GOT3 (cell line): ENCODE measurements around the gene PAFAH2.

ENCODE experiments used
- DNase-seq: peaks from one replicate; lab custom pipeline; 2025; ENCODE audit warnings: mixed read lengths; lab: John Stamatoyannopoulos, UW

PAFAH2 gene

DNA sequence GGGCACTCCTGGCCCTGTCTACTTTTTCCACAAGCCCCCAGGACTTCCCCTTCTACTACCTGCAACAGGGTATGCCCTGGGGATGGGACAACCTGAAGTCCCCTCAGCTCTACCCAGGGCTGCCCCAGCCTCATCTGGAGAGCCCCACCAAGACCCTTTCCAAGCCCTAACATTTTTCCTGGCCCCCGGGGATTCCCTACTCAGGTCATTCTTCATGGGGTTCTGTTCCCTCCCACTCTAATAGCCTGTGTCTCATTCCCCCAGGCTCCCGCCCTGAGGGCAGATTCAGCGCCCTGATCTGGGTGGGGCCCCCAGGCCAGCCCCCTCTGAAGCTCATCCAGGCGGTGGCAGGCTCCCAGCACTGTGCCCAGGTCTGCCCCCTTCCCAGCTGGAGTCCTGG is 33.3 kb upstream of the PAFAH2 start:
- no peak for DNase-seq

GRCh38 chr1:26029864-26030481 is 32.1 kb upstream of the PAFAH2 start:
- DNase-seq = no peak

DNA sequence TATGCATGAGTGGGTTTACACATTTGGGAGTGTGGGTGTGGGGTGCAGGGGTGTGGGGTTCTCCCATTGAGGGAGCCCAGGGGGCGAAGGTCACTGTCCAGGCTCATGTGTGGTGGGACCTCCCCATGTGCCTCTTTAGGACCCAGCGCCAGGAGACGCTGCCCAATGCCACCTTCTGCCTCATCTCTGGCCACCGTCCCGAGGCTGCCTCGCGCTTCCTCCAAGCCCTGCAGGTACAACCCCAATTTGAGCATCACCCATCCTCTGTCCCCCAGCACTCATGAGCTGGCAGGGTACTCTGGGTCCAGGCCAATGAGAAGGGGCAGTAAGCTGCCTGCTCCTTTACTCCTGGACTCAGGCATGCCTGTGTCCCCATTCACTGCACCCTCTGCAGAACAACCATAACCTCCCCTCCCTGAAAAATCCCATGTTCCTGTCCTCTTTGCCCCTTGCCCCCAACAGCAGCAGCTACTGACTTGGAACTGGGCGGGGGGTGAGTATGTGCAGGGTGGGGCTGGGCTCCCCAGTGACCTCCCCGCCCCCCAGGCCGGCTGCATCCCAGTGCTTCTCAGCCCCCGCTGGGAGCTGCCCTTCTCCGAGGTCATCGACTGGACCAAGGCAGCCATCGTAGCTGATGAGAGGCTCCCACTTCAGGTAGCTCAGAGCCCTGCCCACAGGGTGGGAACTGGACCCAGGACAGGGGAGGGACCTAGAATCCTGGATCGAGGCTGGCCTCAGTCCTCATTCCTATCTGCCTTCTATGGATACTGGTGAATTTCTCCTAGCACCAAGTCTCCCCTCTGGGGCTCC is 31.4 kb upstream of the PAFAH2 start:
- DNase-seq = no peak

DNA sequence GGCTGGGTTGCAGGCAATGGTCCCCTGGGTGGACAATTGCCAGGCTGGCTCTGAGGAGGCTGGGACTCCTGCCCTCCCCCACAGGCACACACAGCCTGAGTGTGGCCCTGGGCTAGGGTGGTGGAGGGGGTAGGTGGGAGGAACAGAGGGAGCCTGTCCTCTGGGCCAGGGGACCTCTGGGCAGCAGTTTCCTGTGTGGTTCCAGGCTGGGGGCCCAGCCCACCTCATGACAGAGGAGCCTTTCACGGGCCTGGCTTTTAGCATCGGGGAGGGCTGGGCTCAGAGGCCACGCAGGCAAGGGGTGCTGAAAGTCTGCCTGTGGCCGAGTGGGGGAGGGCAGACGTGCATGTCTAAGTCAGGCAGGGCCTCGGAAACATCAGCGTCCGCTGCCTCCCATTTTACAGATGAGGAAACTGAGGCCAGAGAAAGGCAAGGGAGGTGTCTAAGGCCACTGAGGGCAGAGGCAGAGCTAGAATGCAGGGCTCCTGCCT is 30.7 kb upstream of the PAFAH2 start:
- no peak for DNase-seq

- no peak for DNase-seq
These were observed 30.0 kb upstream of the PAFAH2 start for GRCh38 chr1:26027716-26028489.

GRCh38 chr1:26025517-26025916 is 27.7 kb upstream of the PAFAH2 start:
- DNase-seq = no peak

GRCh38 chr1:26025060-26025459 is 27.2 kb upstream of the PAFAH2 start:
- no peak for DNase-seq

DNA sequence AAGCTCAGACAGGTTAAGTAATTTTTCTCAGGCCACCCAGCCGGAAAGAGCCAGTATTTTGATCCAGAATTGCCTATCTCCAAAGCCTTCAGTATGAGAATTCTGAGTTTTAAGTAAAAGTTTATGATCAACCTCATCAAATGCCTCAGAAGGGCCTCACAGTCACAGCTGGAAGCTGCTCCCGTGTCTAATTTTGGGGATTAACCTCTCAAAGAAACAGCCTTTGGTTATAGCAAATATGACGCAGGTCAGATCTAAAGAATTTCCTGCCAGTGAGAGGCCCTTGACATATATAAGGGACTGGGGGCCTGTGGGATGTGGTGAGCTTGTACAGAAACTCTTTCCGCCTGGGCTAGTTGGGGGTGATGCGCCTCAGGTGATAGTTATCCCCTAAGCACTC is 26.0 kb upstream of the PAFAH2 start:
- DNase-seq = no peak

DNA sequence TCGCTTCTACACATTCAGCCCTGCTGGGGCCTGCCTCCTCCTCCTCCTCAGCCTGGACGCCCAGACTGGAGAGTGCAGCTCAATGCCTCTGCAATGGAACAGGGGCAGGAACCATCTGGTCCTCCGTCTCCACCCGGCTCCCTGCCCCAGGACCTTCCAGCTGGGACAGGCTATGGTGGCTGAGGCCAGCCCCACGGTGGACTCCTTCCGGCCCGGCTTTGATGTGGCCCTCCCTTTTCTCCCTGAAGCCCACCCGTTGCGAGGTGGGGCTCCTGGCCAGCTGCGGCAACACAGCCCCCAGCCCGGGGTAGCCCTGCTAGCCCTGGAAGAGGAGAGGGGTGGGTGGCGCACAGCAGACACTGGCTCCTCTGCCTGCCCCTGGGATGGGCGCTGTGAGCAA is 25.1 kb upstream of the PAFAH2 start:
- DNase-seq = no peak

DNA sequence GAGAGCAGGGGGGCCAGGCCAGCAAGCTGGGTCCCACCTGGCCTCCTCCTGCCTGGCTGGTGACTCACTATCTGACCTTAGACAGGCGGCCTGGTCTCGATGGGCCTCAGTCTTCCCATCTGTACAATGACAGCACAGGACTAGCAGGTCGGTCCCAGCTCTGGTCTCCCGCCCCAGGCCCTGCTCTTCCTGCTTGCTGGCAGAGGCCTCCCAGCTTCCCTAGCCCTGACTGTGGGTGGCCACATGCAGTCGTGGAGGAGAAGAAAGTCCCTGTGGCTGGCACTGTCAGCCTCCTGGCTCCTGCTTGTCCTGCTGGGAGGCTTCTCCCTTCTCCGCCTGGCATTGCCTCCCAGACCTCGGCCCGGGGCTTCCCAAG is 24.5 kb upstream of the PAFAH2 start:
- no peak for DNase-seq

DNA sequence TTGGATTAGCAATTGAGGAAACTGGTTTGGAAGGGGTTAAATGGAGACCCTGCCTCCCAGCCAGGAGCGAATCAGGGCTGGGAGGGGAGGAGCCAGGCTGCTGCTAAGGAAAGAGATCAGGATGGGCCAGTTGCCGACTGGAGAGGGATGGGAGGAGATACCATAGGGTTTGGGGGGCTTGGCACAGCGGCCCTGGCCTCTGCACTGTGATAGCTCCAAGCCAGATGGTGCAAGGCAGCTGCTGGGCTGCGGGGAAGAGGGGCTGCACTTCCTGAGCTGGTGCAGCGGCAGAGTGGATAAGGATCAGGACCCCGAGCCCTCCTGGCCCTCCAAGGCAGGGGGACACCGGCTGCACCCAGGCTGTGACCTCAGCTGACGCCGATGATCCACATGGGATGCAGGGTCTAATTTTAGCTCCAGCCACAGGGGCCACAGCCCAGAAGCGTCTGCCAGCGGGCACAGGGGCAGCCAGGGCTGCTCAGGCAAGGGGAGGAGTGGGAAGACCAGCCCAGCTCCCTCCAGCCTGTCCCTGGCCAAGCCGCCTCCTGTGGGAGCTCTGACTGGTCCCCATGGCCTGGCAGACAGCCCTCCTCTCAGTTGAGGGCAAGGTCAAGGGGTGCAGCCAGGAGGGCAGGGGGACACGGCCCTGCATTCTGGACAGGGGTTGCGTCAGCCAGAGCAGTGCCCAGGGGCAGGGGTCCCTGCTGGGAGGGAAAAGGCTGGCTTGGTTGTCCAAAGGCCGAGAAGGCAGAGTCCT is 24.0 kb upstream of the PAFAH2 start, which contains the start of gene EXTL1:
TSS of gene EXTL1 (plus strand) at position 129 of the 757 bp plus-strand sequence. CDS start 872 bp downstream, outside the sequence.
- DNase-seq = no peak

GRCh38 chr1:26020941-26021646 is 23.2 kb upstream of the PAFAH2 start:
- no peak for DNase-seq

DNA sequence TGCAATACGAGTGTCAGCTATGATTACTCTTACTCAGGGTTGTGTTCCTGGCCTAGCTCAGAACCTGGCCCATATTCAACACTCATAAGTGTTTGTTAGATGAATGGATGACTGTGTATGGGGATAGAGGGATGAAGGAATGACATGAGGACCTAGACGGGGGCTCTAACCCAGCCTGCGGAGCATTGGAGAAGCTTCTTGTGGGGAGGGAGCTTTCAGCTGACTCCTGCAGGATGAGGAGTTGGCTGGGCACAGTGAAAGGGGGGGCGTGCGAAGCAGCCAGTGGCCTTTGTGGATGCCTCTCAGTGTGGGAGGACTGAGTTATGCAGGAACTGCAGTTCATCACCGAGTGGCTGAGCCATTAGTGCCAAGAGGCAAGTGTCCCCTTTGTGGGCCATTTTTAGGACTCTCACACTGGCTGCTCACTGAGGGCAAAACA is 22.5 kb upstream of the PAFAH2 start:
- DNase-seq = no peak

- DNase-seq = no peak
These were observed 21.9 kb upstream of the PAFAH2 start for GRCh38 chr1:26019641-26020315.

DNA sequence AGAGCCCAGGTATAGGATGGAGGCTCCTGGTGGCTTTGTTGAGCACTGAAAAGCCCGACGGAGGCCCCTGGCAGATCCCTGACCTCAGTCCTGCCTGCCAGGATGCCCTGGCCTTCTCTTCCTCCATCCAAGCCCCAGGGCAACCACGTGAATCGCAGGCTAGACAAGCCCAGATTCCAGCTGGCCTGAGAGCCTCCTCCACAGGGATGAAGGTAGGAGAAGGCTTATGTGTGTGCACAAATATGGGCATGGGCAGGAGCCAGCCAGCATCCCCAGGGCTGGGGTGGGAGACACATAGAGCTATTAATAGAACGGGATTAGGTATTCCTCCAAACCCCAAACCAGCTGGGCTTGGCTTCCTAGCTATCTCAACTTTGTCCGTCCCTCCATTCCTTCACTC is 19.7 kb upstream of the PAFAH2 start:
- DNase-seq = no peak

- DNase-seq = no peak
These were observed 19.2 kb upstream of the PAFAH2 start for GRCh38 chr1:26016953-26017545.

DNA sequence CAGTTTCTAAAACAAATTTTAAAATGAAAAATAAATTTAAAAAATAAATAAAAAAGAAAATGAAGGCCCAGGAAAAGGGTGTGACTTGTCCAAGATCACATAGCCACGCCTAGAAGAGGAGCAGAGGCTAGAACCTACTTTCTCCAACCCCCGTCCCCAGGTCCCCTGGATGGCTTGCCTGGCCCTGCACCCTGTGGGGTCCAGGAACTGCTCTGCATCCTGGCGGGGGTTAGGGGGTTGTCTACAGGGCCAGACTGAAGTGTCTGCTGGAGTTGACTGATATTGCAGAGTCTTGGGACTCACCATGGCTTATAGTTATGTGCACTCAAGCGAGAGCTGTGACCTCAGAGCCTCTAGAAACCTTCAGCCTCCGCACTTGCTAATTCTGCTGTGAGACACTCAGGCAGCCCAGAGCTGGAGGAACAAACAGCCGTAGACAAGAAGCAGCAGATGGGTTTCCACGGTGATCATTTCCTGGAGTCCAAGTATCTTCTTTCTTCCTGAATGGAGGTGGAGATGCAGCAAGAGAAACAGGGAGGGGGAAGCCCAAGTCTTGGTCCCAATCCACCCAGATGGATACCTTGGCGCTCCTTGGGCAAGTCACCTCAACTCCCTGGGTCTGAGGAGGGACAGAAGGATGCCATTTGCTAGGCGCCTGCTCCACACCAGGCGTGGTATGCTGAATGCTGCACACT is 18.5 kb upstream of the PAFAH2 start:
- DNase-seq = no peak

DNA sequence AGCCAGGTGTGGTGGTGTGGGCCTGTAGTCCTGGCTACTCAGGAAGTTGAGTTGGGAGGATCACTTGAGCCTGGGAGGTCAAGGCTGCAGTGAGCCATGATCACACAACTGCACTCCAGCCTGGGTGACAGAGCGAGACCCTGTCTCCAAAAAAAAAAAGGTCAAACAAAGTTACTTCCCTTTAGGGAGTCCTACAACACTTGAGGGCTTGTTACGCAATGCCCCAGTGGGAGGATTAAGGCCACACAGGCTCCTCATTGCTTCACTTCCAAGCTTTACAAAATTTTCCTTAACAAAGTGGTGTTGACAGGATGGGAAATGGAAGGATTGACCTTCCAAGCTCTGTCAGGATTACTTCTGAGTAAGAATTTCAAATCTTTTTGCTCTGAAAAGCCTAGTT is 17.5 kb upstream of the PAFAH2 start:
- no peak for DNase-seq

DNA sequence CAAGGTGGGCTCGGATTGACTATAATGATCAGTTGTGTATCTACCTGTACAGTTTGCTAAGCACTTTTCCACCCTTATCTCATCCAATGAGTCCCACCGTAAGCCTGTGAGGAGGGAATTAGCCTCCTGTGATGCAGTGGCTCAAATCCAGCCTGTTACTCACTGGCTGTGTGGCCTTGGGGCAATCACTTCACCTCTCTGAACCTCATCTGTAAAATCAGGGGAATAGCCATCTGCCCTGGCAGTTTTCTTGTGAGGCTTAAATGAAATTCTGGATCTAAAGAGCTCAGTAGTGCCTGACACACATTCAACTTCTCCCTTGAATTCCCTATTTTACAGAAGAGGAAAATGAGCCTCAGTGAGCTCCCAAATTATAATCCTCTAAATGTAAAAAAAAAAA is 16.3 kb upstream of the PAFAH2 start:
- no peak for DNase-seq

DNA sequence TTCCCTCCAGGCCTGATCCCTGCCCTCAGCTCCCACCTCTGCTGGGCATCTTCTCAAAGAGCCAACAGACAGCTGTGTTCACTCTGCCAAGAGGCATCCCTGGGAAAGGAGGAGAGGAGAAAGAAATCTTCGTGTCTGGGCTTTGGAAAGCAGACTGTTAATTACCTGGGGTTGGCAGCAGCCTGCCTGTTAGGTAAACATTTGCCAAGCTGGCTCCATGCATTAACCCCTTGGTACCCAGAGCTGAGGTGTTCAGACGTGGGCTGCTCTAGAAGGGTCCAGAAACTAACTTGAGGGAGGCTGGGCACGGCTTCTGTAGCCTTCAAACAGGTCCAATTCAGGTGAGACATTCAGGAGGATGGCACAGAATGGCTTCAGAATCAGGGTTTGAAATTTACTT is 15.0 kb upstream of the PAFAH2 start:
- no peak for DNase-seq
